GM06990 (cell line): ENCODE data around the gene ATL3.

Experiments used
- DNase-seq: peaks from one replicate; pipeline ENCODE4 v3.0.0-alpha.2; 2011; ENCODE audit not compliant: insufficient read length; ENCODE audit errors: extremely low read depth
- H3K27me3 ChIP-seq: replicated peaks from 2 replicates; pipeline ENCODE4 v1.6.0; 2011; ENCODE audit warnings: low read length; ENCODE audit not compliant: control insufficient read depth, insufficient read depth
- H3K36me3 ChIP-seq: 2 replicates; pipeline ENCODE4 v1.5.1; 2011; ENCODE audit warnings: low read length; ENCODE audit not compliant: control insufficient read depth, insufficient read depth
- H3K4me3 ChIP-seq: replicated peaks from 2 replicates; pipeline ENCODE4 v1.5.1; 2011; ENCODE audit warnings: low read depth, mild to moderate bottlenecking, control low read depth, low read length
- CTCF ChIP-seq: IDR thresholded peaks from 2 replicates; pipeline ENCODE4 v1.5.1; 2011; ENCODE audit warnings: low read length, control low read depth, mild to moderate bottlenecking, inconsistent platforms; ENCODE audit not compliant: insufficient read depth, poor library complexity, severe bottlenecking

ATL3 gene

DNA sequence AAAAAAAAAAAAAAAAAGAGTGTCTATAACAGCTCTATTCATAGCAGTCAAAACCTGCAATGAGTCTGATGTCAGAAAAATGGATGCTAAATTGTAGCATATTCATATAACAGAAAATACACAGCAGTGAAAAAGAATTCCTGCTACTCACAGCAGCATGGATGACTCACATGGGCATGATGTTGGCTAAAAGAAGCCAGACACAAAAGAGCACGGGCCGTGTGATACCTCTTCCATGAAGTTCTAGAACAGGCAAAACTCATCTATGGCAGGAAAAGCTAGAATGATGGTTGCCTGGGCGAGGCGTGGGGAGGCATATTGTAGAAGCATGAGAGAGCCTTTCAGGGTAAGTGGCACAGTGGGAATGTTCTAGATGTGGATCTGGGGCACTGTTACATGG is 75.9 kb downstream of the ATL3 start:
- no peak for DNase-seq
- H3K36me3 ChIP-seq, result no peaks in the 10 kb centered on the region
- no peak for TF ChIP-seq CTCF
- no peak overlapping the region for H3K4me3 ChIP-seq
- H3K27me3 ChIP-seq, result no peaks in the 10 kb centered on the region

- Histone ChIP-seq H3K4me3 (no peak overlapping the region), H3K36me3 (no peaks in the 10 kb centered on the region; the same call in 1 of the 2 replicates), H3K27me3 (no peaks in the 10 kb centered on the region)
- peak; percentile 83 for TF ChIP-seq CTCF
- DNase-seq, result no peak
Measured at GRCh38 chr11:63592975-63593395, 78.2 kb downstream of the ATL3 start.

- Histone ChIP-seq H3K4me3 (no peak overlapping the region), H3K27me3 (no peaks in the 10 kb centered on the region), H3K36me3 (no peaks in the 10 kb centered on the region; the same call in 1 of the 2 replicates)
- no peak for TF ChIP-seq CTCF
- no peak for DNase-seq
Measured at GRCh38 chr11:63590024-63590788, 81.0 kb downstream of the ATL3 start.

- DNase-seq, result no peak
- Histone ChIP-seq H3K27me3 (no peaks in the 10 kb centered on the region), H3K36me3 (no peaks in the 10 kb centered on the region; the same call in 1 of the 2 replicates)
Measured at GRCh38 chr11:63589000-63589399, 82.2 kb downstream of the ATL3 start.

DNA sequence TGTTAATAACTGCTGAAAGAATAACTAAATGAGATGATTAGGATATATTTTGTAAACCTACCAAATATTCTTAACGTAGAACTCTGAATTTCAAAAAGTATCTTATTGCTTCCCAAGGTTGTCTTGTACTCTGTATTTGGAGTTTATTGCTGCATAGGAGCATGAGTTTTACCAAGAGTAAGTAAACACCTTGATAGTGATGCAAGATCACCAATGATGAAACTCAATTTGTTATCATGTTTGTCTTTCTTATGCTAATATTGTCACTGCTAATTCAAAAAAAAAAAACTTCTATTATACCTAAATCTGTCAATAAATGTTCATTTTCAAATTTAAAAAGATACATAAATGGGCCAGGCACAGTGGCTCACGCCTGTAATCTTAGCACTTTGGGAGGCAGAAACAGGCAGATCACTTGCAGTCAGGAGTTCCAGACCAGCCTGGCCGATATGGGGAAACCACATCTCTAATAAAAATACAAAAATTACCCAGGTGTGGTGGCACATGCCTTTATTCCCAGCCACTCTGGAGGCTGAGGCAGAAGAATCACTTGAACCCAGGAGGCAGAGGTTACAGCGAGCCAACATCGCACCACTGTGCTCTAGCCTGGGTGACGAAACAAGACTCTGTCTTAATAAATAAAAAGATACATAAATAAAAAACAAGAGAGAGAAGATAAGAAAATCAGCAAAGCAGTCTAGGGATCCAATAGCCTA is 84.6 kb downstream of the ATL3 start:
- DNase-seq, result no peak
- Histone ChIP-seq H3K36me3 (no peaks in the 10 kb centered on the region; the same call in 1 of the 2 replicates), H3K4me3 (no peak overlapping the region)

More at GRCh38 chr11:63589000-63589399, 82.2 kb downstream of the ATL3 start:
- no peak for TF ChIP-seq CTCF
- H3K4me3 ChIP-seq, result no peak overlapping the region

More for the DNA sequence above, 84.6 kb downstream of the ATL3 start:
- TF ChIP-seq CTCF, result no peak
- no peaks in the 10 kb centered on the region for H3K27me3 ChIP-seq
